Measurements from ENCODE around the gene DNAH6.

- no peak for TF ChIP-seq BHLHE40 (IDR thresholded peaks at IDR 0.05; ENCODE audit: borderline replicate concordance)
- no peak for TF ChIP-seq SP1 (IDR thresholded peaks at IDR 0.05)
- no peak for TF ChIP-seq ZNF384 (IDR thresholded peaks at IDR 0.05)
- no peak for TF ChIP-seq PKNOX1 (IDR thresholded peaks at IDR 0.05)
- no peak for TF ChIP-seq HDGF (IDR thresholded peaks at IDR 0.05; ENCODE audit: borderline replicate concordance)
- TF ChIP-seq FOXK2 (IDR thresholded peaks at IDR 0.05), result no peak
- no peak for TF ChIP-seq SUZ12 (IDR thresholded peaks at IDR 0.05)
Observed at GRCh38 chr2:84805250-84805958, 289.1 kb downstream of the DNAH6 start.

Measured in HEK293T (cell line).